ENCODE results near the gene C1orf115. TPM values are rescaled to one million over a fixed set of nuclear protein-coding genes. Genes with fewer than 3 reads are reported as not detected.
"Not testable (repeated sequence)": the region's sequence is repeated elsewhere in the genome, so short reads cannot be mapped to it uniquely, and the experiment has no call there.

C1orf115 gene
- total RNA-seq, 1 donor from 2014 or later: 92.7 TPM

- DNase-seq (ENCODE audit: low read depth in 2 of 2): peak; percentile 29 to 74
These were observed 2.5 kb downstream of the C1orf115 start for GRCh38 chr1:220692436-220693228.

GRCh38 chr1:220694866-220695382 lies 4.8 kb downstream of the C1orf115 start:
- DNase-seq (ENCODE audit: low read depth in 2 of 2): no peak

DNA sequence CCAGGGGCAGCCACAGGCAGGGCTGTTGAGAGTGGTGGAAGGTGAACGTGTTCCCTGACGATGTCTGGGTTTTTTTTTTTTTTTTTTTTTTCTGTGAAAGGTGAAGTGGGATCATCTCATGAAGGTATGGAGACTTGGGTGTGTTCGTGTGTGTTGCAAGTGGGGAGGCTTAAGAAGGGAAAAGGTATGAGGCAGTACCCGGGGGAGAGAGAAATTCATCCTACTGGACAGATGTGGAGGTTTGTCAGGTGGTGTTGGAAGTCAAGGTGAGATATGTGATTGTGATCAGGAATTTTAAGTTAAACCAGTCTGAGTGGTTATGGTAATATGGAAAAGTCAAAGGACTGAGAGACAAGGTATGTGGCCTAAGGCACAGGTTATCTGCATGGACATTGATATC lies 5.3 kb downstream of the C1orf115 start:
- no peak for DNase-seq (ENCODE audit: low read depth in 2 of 2)

- no peak for DNase-seq (ENCODE audit: low read depth in 2 of 2)
These were observed 6.2 kb downstream of the C1orf115 start for GRCh38 chr1:220696226-220696862.

DNA sequence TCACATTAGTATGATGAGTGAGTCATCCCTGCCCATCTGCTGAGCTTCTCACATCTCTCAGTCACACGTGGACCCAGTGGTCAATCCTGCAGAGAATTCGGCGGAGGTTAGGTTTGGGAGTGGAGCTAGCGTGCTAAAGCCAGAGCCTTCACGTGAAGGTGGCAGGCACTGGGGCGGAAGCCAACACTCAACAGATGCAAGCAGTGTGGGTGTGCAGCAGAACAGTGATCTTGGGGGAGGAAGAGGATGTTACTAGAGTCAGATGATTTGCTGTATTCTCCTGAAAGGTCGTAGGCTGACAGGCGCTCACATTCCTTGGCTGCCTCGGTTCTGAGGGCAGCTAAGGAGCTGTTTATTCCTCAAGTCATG lies 6.7 kb downstream of the C1orf115 start:
- DNase-seq (ENCODE audit: low read depth in 2 of 2): peak in 1 of 2 donors; percentile 15

DNA sequence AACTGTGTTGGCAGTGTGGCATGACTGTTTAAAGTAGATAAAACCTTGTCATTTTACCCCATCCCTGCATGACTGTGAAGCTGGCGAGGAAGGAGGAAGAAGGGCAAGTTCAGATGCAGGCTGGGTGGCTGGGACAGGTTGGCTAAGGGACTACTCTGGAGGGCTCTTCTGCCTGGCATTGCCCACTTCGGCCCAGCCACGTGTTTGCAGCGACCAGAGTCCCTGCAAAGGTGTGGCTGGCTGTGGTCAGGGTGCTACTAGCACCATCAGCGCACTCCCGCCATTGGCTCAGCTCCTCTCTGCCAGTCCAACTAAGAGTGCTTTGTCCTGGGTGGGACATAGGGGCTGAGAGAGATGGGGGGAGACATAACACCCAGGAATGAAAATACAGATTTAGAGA lies 7.2 kb downstream of the C1orf115 start:
- no peak for DNase-seq (ENCODE audit: low read depth in 2 of 2)

GRCh38 chr1:220698607-220699016 lies 8.4 kb downstream of the C1orf115 start:
- no peak for DNase-seq (ENCODE audit: low read depth in 2 of 2)

DNA sequence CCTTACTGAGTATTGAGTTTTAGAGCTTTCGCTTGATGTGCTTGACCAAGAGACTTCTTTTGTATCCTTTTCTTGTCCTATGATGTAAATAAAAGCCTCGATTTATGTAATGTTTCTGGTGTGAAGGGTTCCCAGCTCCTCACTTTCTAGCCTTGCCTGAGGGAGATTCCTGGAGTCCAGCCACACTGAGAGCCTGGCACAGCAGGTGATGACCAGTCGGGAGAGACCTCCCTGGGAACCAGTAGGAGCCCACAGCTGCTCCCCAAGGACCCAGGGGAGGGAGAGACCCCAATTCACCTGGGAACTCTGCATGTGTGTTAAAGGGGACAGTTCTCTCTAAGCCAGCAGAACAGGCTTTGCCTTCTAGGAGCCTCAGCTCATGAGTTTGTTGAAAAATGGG lies 8.9 kb downstream of the C1orf115 start:
- no peak for DNase-seq (ENCODE audit: low read depth in 2 of 2)

DNA sequence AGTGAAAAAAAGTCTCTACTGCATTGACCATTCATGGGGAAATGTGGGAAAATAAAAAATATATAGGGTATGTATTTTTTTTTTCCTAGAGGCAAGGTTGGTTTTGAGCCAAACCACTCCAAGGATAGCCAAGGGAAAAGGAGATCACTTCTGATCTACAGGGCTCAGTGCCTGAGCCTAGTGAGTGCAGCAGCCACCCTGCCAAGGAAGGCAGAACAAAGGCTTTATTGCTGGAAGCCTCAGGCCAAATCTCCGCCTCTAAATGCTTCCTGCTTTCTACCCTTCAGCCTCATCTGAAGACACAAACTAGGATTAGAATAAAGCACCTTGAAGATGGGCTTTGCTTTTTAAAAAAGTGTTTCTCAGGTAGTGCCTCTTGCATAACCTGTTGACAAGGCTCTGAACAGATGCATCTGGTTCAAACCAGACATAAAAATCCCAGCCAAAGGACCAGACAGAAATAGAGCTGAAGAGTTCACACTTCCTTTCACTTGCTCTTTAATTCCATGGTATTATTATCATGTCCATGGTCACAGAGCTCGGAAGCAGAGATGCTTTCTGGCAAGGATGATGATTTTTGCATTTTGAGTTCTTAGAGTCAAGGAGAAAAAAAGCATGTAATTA lies 10.5 kb downstream of the C1orf115 start:
- DNase-seq (ENCODE audit: low read depth in 2 of 2): no peak

GRCh38 chr1:220701974-220702373 lies 11.8 kb downstream of the C1orf115 start:
- DNase-seq (ENCODE audit: low read depth in 2 of 2): no peak

DNA sequence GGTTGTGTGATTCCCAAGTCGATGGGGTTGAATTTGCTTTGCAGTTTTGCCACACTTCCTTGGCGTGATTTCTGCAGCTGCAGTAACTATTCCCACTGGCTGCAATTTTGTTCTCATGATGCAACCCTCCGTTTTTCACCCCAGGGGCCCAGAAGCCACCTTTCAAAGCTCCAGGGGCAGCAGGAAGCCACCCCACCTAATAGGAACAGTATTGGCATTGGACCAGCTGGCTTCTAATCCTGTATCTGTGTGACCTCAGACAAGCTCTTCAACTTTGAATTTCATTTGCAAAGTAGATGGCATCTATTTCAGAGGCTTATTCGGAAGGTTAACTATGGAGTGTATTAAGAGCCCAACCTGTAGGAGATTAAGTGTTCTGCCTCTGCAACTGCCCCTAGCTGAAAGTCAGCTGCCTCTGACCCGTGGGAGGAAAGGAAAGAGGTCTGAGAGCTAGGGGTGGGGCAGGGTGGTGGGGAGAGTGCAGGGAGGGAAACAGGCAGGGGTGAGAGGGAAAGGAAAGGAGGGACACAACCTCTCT lies 12.6 kb downstream of the C1orf115 start:
- DNase-seq (ENCODE audit: low read depth in 2 of 2): peak in 1 of 2 donors; percentile 35

GRCh38 chr1:220703305-220703704 lies 13.1 kb downstream of the C1orf115 start:
- DNase-seq (ENCODE audit: low read depth in 2 of 2): no peak

DNA sequence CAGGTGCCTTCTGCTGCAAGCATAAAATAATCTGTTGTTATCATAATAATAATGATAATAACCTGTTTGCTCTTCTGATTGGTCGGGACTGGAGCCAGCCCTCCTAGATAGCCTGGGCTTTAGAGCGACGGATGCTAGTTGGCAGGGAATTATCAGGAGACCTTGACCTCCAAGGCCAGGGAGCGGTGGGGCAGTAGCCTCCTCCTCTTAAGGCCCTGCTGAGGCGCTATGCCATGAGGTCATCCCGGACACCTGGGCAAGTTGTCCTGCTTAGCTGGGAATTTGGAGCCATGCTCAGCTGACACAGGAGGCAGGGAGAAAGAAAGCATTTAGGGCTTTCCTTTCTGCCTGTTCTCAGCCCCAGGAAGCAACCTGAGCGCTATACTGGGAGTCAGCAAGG lies 15.6 kb downstream of the C1orf115 start:
- DNase-seq (ENCODE audit: low read depth in 2 of 2): no peak

GRCh38 chr1:220706480-220706879 lies 16.3 kb downstream of the C1orf115 start:
- peak in 1 of 2 donors; percentile 24 for DNase-seq (ENCODE audit: low read depth in 2 of 2)

GRCh38 chr1:220707160-220707559 lies 17.0 kb downstream of the C1orf115 start:
- no peak for DNase-seq (ENCODE audit: low read depth in 2 of 2)

- DNase-seq (ENCODE audit: low read depth in 2 of 2): no peak
These were observed 18.1 kb downstream of the C1orf115 start for GRCh38 chr1:220708244-220708643.

DNA sequence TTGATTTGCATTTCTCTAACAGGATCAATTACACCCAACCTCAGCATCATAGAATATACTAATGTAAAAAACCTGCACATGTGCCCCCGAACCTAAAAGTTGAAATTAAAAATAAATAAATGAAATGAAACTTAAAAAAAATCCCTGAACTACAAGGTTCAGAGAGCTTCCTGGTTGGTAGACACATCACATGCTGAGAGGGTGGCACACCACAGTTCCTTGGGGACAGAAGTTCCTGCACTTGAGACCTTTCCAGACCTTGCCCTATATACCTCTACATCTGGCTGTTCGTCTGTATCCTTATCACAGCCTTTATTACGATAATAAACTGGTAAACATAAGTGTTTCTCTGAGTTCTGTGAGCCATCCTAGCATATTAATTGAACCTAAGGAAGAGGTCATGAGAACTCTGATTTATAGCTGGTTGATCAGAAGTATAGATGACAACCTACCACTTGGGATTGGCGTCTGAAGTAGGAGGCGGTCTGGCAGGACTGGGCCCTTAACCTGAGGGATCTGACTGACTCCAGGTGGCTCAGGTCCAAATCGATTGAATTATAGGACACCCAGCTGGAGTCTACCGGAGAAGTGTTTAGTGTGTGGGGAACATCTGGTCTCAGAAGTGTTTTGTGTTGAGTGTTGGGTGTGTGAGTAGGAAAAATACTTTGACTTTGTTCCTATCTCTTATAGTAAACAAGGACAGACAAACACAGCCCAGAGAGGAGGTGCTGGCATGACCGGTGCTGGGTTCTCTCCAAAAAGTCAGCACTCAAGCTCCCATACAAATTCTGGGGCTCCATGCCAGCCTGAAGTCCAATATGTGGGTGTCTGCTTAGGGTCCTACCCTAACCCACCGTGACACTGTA lies 19.0 kb downstream of the C1orf115 start:
- DNase-seq (ENCODE audit: low read depth in 2 of 2): no peak

DNA sequence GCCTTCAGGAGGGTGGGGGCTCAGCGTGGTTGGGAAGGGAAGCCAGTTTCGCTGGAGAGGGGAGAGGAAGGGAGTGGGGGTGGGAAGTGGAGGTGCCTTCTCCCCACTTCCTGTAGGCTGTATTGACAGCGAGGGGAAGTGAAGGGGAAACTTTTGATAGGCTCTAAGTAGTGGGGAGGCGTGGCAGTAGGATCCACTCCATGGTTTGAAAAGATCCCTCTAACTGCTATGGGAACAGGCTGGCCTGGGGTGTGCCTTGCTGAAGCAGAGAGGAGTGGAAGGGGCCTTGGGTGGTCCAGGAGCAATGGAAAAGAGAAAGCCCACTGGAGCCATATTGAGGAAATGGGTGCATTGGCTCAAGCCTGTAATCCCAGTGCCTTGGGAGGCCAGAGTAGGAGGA lies 20.2 kb downstream of the C1orf115 start:
- DNase-seq (ENCODE audit: low read depth in 2 of 2): no peak

GRCh38 chr1:220711056-220711809 lies 21.1 kb downstream of the C1orf115 start:
- no peak for DNase-seq (ENCODE audit: low read depth in 2 of 2)

- not testable (repeated sequence) for DNase-seq (ENCODE audit: low read depth in 2 of 2)
These were observed 25.8 kb downstream of the C1orf115 start for GRCh38 chr1:220715986-220716385.

Measured in lung microvascular endothelial cell (primary cell).